Measurements from ENCODE around the gene FGA. TPM values are rescaled to one million over a fixed set of nuclear protein-coding genes. Genes with fewer than 3 reads are reported as not detected.

Gene FGA
- total RNA-seq, 1 experiment from 2014 or later = not detected

DNA sequence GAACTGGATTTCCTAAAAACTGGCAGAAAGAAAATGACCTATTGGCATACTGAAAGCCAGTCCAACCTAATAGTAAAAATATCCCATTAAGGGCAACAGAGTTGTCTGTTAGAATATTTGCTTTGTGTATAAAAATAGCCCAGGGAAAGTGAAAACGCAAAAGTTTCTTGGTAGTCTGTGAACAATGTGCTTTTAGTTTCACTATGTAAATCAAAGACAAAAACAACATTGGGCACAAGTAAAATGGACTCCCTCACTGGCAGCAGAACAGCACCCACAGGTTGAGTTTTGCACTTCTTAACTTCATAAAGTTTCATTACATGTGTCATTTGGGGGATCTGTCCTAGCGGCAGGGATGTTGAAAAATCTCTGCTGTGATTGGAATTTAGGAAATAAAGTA, 26.2 kb upstream of the FGA start:
- H3K4me1 ChIP-seq (ENCODE audit: insufficient read depth, low read length, poor library complexity, severe bottlenecking) = no peaks in the 10 kb centered on the region
- no peak for DNase-seq (ENCODE audit: low spot score)
- POLR2A ChIA-PET (ENCODE audit: low non-redundant PET) = no interaction called here
- H3K36me3 ChIP-seq (ENCODE audit: insufficient read depth, low read length, poor library complexity, severe bottlenecking) = no peaks in the 10 kb centered on the region
- intact Hi-C loops (cut with micrococcal nuclease; ENCODE audit: unreplicated experiment) = loop anchor here (5.0 kb wide), 1 partner anchor 289 kb away; no protein-coding TSS in a partner anchor
- no TSS peak for BruUV-seq (replicated peaks)
- H3K27ac ChIP-seq (ENCODE audit: low read depth, low read length, poor library complexity, severe bottlenecking) = no peak overlapping the region
- no peak overlapping the region for H3K4me3 ChIP-seq (ENCODE audit: low read depth, low read length, poor library complexity, severe bottlenecking)
- CTCF ChIA-PET = no interaction called here
- TF ChIP-seq, protein P1, sequence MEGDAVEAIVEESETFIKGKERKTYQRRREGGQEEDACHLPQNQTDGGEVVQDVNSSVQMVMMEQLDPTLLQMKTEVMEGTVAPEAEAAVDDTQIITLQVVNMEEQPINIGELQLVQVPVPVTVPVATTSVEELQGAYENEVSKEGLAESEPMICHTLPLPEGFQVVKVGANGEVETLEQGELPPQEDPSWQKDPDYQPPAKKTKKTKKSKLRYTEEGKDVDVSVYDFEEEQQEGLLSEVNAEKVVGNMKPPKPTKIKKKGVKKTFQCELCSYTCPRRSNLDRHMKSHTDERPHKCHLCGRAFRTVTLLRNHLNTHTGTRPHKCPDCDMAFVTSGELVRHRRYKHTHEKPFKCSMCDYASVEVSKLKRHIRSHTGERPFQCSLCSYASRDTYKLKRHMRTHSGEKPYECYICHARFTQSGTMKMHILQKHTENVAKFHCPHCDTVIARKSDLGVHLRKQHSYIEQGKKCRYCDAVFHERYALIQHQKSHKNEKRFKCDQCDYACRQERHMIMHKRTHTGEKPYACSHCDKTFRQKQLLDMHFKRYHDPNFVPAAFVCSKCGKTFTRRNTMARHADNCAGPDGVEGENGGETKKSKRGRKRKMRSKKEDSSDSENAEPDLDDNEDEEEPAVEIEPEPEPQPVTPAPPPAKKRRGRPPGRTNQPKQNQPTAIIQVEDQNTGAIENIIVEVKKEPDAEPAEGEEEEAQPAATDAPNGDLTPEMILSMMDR (conservative IDR thresholded peaks at IDR 0.05; ENCODE audit: low read depth, low read length) = no peak
- no peak for TF ChIP-seq EZH2 (IDR thresholded peaks at IDR 0.05; ENCODE audit: borderline replicate concordance, low read depth, low read length, poor library complexity, severe bottlenecking)
- no peaks in the 10 kb centered on the region for H3K27me3 ChIP-seq (replicated peaks; ENCODE audit: insufficient read depth, low read depth, low read length, poor library complexity)
- H3K9me3 ChIP-seq (ENCODE audit: low read depth, low read length, poor library complexity, severe bottlenecking) = no peaks in the 10 kb centered on the region

DNA sequence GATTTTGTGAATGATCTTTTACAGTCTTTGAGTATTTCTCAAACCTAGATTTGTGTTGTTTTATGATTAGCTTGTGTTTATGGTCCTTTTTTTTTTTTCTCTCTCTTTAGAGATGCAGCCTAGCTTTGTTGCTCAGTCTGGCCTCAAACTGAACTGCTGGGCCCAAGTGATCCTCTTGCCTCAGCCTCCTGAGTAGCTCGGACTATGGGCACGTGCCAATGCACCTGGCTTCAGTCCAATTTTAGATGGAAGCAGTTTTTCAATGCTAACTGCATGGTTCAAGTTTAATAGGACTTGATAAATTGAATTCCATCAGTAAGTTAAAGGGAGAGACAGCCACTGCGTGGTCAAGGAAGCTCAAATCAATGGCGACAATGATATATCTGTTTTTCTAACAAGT, 25.7 kb upstream of the FGA start:
- ChIA-PET POLR2A (ENCODE audit: low non-redundant PET) (no interaction called here), CTCF (no interaction called here)
- intact Hi-C loops (cut with micrococcal nuclease; ENCODE audit: unreplicated experiment) = loop anchor here (5.0 kb wide), 1 partner anchor 289 kb away; no protein-coding TSS in a partner anchor
- Histone ChIP-seq H3K4me3 (ENCODE audit: low read depth, low read length, poor library complexity, severe bottlenecking) (no peak overlapping the region), H3K9me3 (ENCODE audit: low read depth, low read length, poor library complexity, severe bottlenecking) (no peaks in the 10 kb centered on the region), H3K27me3 (replicated peaks; ENCODE audit: insufficient read depth, low read depth, low read length, poor library complexity) (peaks cover 1% of the 10 kb centered on the region), H3K36me3 (ENCODE audit: insufficient read depth, low read length, poor library complexity, severe bottlenecking) (no peaks in the 10 kb centered on the region), H3K27ac (ENCODE audit: low read depth, low read length, poor library complexity, severe bottlenecking) (no peak overlapping the region), H3K4me1 (ENCODE audit: insufficient read depth, low read length, poor library complexity, severe bottlenecking) (no peaks in the 10 kb centered on the region)
- DNase-seq (ENCODE audit: low spot score) = no peak
- no peak for TF ChIP-seq EZH2 (IDR thresholded peaks at IDR 0.05; ENCODE audit: borderline replicate concordance, low read depth, low read length, poor library complexity, severe bottlenecking)
- TF ChIP-seq, protein P1 (conservative IDR thresholded peaks at IDR 0.05; ENCODE audit: low read depth, low read length) = no peak
- no TSS peak for BruUV-seq (replicated peaks)

DNA sequence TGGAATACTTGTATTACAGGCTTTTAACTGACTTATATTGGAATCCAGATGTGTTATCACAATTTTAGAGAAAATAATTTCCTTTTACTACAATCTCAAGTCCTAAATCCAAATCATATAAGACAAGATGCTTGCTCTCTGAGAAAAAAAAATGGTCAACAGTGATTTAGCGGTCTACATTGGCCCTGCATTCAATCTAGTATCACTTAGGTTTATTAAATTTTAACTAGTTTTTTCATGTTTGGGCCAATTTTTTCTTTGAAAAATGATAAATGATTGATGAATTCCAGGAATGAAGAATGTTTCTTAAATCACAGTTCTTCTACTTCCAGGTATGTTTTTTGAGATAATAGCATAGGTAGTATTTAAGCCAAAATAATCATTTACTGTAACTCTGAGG, 24.7 kb upstream of the FGA start:
- no peaks in the 10 kb centered on the region for H3K36me3 ChIP-seq (ENCODE audit: insufficient read depth, low read length, poor library complexity, severe bottlenecking)
- H3K4me3 ChIP-seq (ENCODE audit: low read depth, low read length, poor library complexity, severe bottlenecking) = no peak overlapping the region
- BruUV-seq (replicated peaks) = no TSS peak
- H3K4me1 ChIP-seq (ENCODE audit: insufficient read depth, low read length, poor library complexity, severe bottlenecking) = no peaks in the 10 kb centered on the region
- peaks cover 9% of the 10 kb centered on the region for H3K27me3 ChIP-seq (replicated peaks; ENCODE audit: insufficient read depth, low read depth, low read length, poor library complexity)
- ChIA-PET CTCF (no interaction called here), POLR2A (ENCODE audit: low non-redundant PET) (no interaction called here)
- DNase-seq (ENCODE audit: low spot score) = no peak
- no peaks in the 10 kb centered on the region for H3K9me3 ChIP-seq (ENCODE audit: low read depth, low read length, poor library complexity, severe bottlenecking)
- intact Hi-C loops (cut with micrococcal nuclease; ENCODE audit: unreplicated experiment) = loop anchor here (5.0 kb wide), 1 partner anchor 288 kb away; no protein-coding TSS in a partner anchor
- no peak for TF ChIP-seq EZH2 (IDR thresholded peaks at IDR 0.05; ENCODE audit: borderline replicate concordance, low read depth, low read length, poor library complexity, severe bottlenecking)
- no peak overlapping the region for H3K27ac ChIP-seq (ENCODE audit: low read depth, low read length, poor library complexity, severe bottlenecking)

DNA sequence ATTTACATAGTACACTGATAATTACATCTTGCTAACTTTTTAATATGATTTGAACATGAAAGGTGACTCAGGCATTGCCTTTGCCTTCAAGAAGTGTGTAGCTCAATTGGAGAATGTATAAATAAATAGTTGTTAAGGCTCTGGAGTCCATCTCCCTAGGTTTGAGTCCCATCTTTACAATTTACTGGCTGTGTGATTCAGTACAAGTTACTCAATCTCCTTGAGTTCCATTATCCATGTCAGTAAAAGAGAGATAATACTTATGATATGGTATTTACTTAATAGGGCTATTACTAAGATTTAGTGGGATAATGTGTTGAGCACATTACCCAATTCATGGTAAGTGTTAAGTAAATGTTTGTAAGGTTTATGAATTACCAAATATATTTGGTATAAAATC, 23.8 kb upstream of the FGA start:
- DNase-seq (ENCODE audit: low spot score) = no peak
- TF ChIP-seq EZH2 (IDR thresholded peaks at IDR 0.05; ENCODE audit: borderline replicate concordance, low read depth, low read length, poor library complexity, severe bottlenecking) = no peak
- TF ChIP-seq, protein P1 (conservative IDR thresholded peaks at IDR 0.05; ENCODE audit: low read depth, low read length) = no peak
- BruUV-seq (replicated peaks) = no TSS peak
- H3K4me1 ChIP-seq (ENCODE audit: insufficient read depth, low read length, poor library complexity, severe bottlenecking) = no peaks in the 10 kb centered on the region
- no peak overlapping the region for H3K4me3 ChIP-seq (ENCODE audit: low read depth, low read length, poor library complexity, severe bottlenecking)
- POLR2A ChIA-PET (ENCODE audit: low non-redundant PET) = no interaction called here
- intact Hi-C loops (cut with micrococcal nuclease; ENCODE audit: unreplicated experiment) = no loop called here
- no peak overlapping the region for H3K27ac ChIP-seq (ENCODE audit: low read depth, low read length, poor library complexity, severe bottlenecking)
- no peaks in the 10 kb centered on the region for H3K36me3 ChIP-seq (ENCODE audit: insufficient read depth, low read length, poor library complexity, severe bottlenecking)
- CTCF ChIA-PET = no interaction called here
- H3K27me3 ChIP-seq (replicated peaks; ENCODE audit: insufficient read depth, low read depth, low read length, poor library complexity) = peaks cover 15% of the 10 kb centered on the region
- H3K9me3 ChIP-seq (ENCODE audit: low read depth, low read length, poor library complexity, severe bottlenecking) = no peaks in the 10 kb centered on the region

All from A673 (cell line).